Panc1 (cell line): Measurements from ENCODE around the gene BCL2. TPM values are rescaled to one million over a fixed set of nuclear protein-coding genes. Genes with fewer than 3 reads are reported as not detected.

Experiments
- ATAC-seq: fragments of 200-7000 bp; cut with Tn5 transposase; 2 replicates; pipeline ENCODE4 v1.9.1; 2020; ENCODE audit warnings: mild to moderate bottlenecking, moderate library complexity
- BruUV-seq: library from RNA; stranded (reverse); fragments of 400-500 nt; replicated peaks from 2 replicates; lab custom pipeline; 2021; lab: Mats Ljungman, UMichigan
- CTCF ChIA-PET: fragments of 300-600 bp; sonication (Branson Sonifier 250); formaldehyde crosslinking; loops from one replicate; lab custom pipeline; 2022; ENCODE audit warnings: antibody characterized with exemption; lab: Charles Lee
- POLR2A ChIA-PET: fragments of 300-600 bp; sonication (Branson Sonifier 250); formaldehyde crosslinking; loops from one replicate; lab custom pipeline; 2022; ENCODE audit warnings: antibody characterized with exemption; lab: Charles Lee
- DNase-seq: peaks from one replicate; pipeline ENCODE4 v3.0.0-alpha.2; 2010; ENCODE audit warnings: low read depth, low spot score
- H3K27ac ChIP-seq: 2 replicates; pipeline ENCODE4 v1.5.1; 2011; ENCODE audit warnings: mild to moderate bottlenecking, low read length, inconsistent platforms
- H3K27me3 ChIP-seq: fragments of 200-500 bp; sonication (Bioruptor generic); 2 replicates; pipeline ENCODE4 v1.6.0; 2014; ENCODE audit warnings: low read length, inconsistent platforms; ENCODE audit not compliant: control insufficient read depth, insufficient read depth
- H3K36me3 ChIP-seq: fragments of 200-500 bp; sonication (Bioruptor generic); 2 replicates; pipeline ENCODE4 v1.5.1; 2014; ENCODE audit warnings: inconsistent platforms, mild to moderate bottlenecking, low read length, moderate library complexity; ENCODE audit not compliant: control insufficient read depth, insufficient read depth
- H3K4me1 ChIP-seq: 2 replicates; pipeline ENCODE4 v1.5.1; 2011; ENCODE audit warnings: inconsistent platforms, mild to moderate bottlenecking, low read length, moderate library complexity; ENCODE audit not compliant: control insufficient read depth, insufficient read depth
- H3K4me3 ChIP-seq, 2 experiments: 2 replicates each; pipeline ENCODE4 v1.5.1; 2011 to 2012; ENCODE audit warnings: low read depth in 2 of 2, low read length in 2 of 2, mild to moderate bottlenecking in 2 of 2, inconsistent platforms in 1 of 2, moderate library complexity in 1 of 2
- H3K9me3 ChIP-seq: fragments of 200-500 bp; sonication (Bioruptor generic); 2 replicates; pipeline ENCODE4 v1.5.1; 2014; ENCODE audit warnings: low read depth, mild to moderate bottlenecking, inconsistent platforms, low read length, moderate library complexity; ENCODE audit not compliant: control insufficient read depth, insufficient read depth
- POLR2AphosphoS5 ChIP-seq: IDR thresholded peaks from 2 replicates; pipeline ENCODE4 v1.6.1; 2012; ENCODE audit warnings: mild to moderate bottlenecking, low read depth, low read length, moderate library complexity
- REST ChIP-seq, 2 experiments: IDR thresholded peaks; 2 replicates each; pipeline ENCODE4 v1.6.1; 2011 to 2012; ENCODE audit warnings: low read depth in 2 of 2, control low read depth in 1 of 2, low read length in 1 of 2, mild to moderate bottlenecking in 1 of 2, moderate library complexity in 1 of 2; ENCODE audit not compliant: insufficient read depth in 1 of 2
- SIN3A ChIP-seq: IDR thresholded peaks from 2 replicates; pipeline ENCODE4 v1.6.1; 2012; ENCODE audit warnings: low read depth, mild to moderate bottlenecking, low read length, moderate library complexity, borderline replicate concordance; ENCODE audit not compliant: insufficient read depth
- TCF7L2 ChIP-seq: IDR thresholded peaks from 2 replicates; pipeline ENCODE4 v1.6.1; 2011; ENCODE audit warnings: mild to moderate bottlenecking, low read depth, low read length, inconsistent platforms
- in situ Hi-C: cut with HindIII; loops from 2 replicates; pipeline ENCODE4 v1.10.0; 2016; ENCODE audit warnings: low sequenced_read_pairs, low pct_unique_long_range_greater_than_20kb
- intact Hi-C: fragments of 100-400 bp; cut with micrococcal nuclease; formaldehyde crosslinking; loops from one replicate; pipeline ENCODE4 v1.10.0; 2022; ENCODE audit not compliant: unreplicated experiment
- total RNA-seq: library from RNA; stranded (reverse); gene quantifications from one replicate; pipeline ENCODE4 v1.2.1, GENCODE V29; 2021; ENCODE audit not compliant: unreplicated experiment
- TF ChIP-seq, protein P1 (sequence below): fragments of 450-650 bp; IDR thresholded peaks from 2 replicates; pipeline ENCODE4 v1.5.1; 2017; ENCODE audit warnings: mild to moderate bottlenecking

Gene BCL2
- total RNA-seq, 1 experiment from 2014 or later, result 0.72 TPM

DNA sequence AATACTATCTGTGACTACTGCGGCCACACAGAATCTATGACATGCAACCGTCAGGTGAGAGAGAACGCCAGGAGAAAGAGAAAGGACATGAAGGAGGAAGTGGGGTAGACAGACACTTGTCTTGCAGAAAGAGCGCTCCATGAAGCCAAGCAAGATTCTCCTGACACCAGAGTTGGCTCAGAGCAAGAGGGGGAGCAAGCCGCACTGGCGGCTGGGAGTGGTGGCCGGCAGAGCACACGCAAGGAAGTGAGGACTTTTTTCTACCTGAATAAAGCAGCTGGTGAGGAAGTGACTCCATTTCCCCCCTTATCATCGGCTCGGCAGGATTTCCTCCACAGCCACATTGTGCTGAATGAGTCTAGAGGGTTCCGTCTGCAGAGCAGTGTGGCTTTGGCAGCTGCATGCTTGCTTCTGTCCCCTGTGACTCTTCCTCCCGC lies 181.6 kb downstream of the BCL2 start:
- Histone ChIP-seq H3K27me3 (no peaks in the 10 kb centered on the region), H3K27ac (no peak overlapping the region), H3K4me1 (no peaks in the 10 kb centered on the region), H3K4me3 (no peak overlapping the region), H3K9me3 (no peaks in the 10 kb centered on the region), H3K36me3 (no peaks in the 10 kb centered on the region)
- CTCF ChIA-PET, result no interaction called here
- no TSS peak for BruUV-seq
- in situ Hi-C loops (no loop called here), intact Hi-C loops (no loop called here)
- POLR2A ChIA-PET, result no interaction called here
- DNase-seq, result no peak
- TF ChIP-seq POLR2AphosphoS5 (no peak), TCF7L2 (no peak), REST (IDR thresholded peaks at IDR 0.05; ENCODE audit: insufficient read depth in 1 of 2, low read depth in 2 of 2, low read length in 1 of 2) (no peak), SIN3A (no peak)
- TF ChIP-seq, protein P1, sequence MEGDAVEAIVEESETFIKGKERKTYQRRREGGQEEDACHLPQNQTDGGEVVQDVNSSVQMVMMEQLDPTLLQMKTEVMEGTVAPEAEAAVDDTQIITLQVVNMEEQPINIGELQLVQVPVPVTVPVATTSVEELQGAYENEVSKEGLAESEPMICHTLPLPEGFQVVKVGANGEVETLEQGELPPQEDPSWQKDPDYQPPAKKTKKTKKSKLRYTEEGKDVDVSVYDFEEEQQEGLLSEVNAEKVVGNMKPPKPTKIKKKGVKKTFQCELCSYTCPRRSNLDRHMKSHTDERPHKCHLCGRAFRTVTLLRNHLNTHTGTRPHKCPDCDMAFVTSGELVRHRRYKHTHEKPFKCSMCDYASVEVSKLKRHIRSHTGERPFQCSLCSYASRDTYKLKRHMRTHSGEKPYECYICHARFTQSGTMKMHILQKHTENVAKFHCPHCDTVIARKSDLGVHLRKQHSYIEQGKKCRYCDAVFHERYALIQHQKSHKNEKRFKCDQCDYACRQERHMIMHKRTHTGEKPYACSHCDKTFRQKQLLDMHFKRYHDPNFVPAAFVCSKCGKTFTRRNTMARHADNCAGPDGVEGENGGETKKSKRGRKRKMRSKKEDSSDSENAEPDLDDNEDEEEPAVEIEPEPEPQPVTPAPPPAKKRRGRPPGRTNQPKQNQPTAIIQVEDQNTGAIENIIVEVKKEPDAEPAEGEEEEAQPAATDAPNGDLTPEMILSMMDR, result no peak
- ATAC-seq, result no peak

DNA sequence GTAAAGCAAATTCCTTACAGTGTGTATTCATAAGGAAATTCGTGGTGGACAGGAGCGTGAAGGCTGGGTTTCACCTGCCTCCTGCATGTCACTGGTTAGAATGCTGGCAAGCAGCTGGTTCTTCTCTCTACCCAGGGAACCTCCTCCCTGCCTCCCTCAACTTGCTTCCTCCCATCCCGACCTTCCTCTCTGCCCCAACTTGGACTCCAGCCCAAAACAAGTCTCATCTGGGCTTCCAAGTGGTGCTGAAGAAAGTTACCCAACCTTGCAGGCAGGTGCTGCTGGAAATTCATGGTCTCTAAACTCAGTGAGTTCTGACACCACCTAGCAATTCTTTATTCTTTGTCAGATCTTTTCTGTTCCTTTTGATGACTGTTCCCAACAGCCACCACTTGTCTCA lies 184.5 kb downstream of the BCL2 start:
- intact Hi-C loops, result no loop called here
- Histone ChIP-seq H3K9me3 (no peaks in the 10 kb centered on the region), H3K36me3 (no peaks in the 10 kb centered on the region), H3K4me3 (no peak overlapping the region), H3K27me3 (no peaks in the 10 kb centered on the region), H3K27ac (no peak overlapping the region), H3K4me1 (no peaks in the 10 kb centered on the region)
- in situ Hi-C loops, result no loop called here
- CTCF ChIA-PET, result no interaction called here
- ATAC-seq (no peak), DNase-seq (no peak)
- BruUV-seq, result no TSS peak
- TF ChIP-seq, protein P1, result no peak
- TF ChIP-seq SIN3A (no peak), TCF7L2 (no peak), REST (IDR thresholded peaks at IDR 0.05; ENCODE audit: insufficient read depth in 1 of 2, low read depth in 2 of 2, low read length in 1 of 2) (no peak), POLR2AphosphoS5 (no peak)
- POLR2A ChIA-PET, result no interaction called here
